ENCODE measurements around the gene PKDREJ.

The PKDREJ gene

GRCh38 chr22:46262449-46263215 is 511 bp downstream of the PKDREJ start:
- no peak for DNase-seq

GRCh38 chr22:46260038-46260437 is 3.1 kb downstream of the PKDREJ start:
- DNase-seq, result no peak

GRCh38 chr22:46259374-46259773 is 3.8 kb downstream of the PKDREJ start:
- no peak for DNase-seq

GRCh38 chr22:46256358-46256958 is 6.7 kb downstream of the PKDREJ start:
- DNase-seq, result no peak

- DNase-seq, result no peak
Measured at GRCh38 chr22:46251816-46252380, 11.2 kb downstream of the PKDREJ start.

GRCh38 chr22:46251266-46251665 is 11.9 kb downstream of the PKDREJ start:
- peak in 1 of 3 experiments; percentile 39 for DNase-seq

GRCh38 chr22:46250783-46251125 is 12.4 kb downstream of the PKDREJ start:
- peak in 1 of 3 experiments; percentile 62 for DNase-seq

GRCh38 chr22:46250035-46250782 is 12.9 kb downstream of the PKDREJ start, which contains the start of gene CDPF1:
CDPF1 (minus strand) TSS chr22:46250293; CDS start chr22:46248284, 2,009 bp downstream.
- peak; percentile 41 to 90 (median 86) for DNase-seq

- no peak for DNase-seq
Measured at GRCh38 chr22:46247443-46247975, 15.6 kb downstream of the PKDREJ start.

- DNase-seq, result no peak
Measured at GRCh38 chr22:46246178-46246577, 17.0 kb downstream of the PKDREJ start.

GRCh38 chr22:46245511-46245910 is 17.6 kb downstream of the PKDREJ start:
- peak in 2 of 3 experiments; percentile 26 to 64 for DNase-seq

- no peak for DNase-seq
Measured at GRCh38 chr22:46244771-46245170, 18.4 kb downstream of the PKDREJ start.

GRCh38 chr22:46242076-46242475 is 21.1 kb downstream of the PKDREJ start:
- no peak for DNase-seq

GRCh38 chr22:46241396-46242007 is 21.6 kb downstream of the PKDREJ start:
- no peak for DNase-seq

- DNase-seq, result no peak
Measured at GRCh38 chr22:46240907-46241306, 22.2 kb downstream of the PKDREJ start.

- no peak for DNase-seq
Measured at GRCh38 chr22:46240506-46240905, 22.6 kb downstream of the PKDREJ start.

- no peak for DNase-seq
Measured at GRCh38 chr22:46240073-46240472, 23.1 kb downstream of the PKDREJ start.

GRCh38 chr22:46239261-46240048 is 23.7 kb downstream of the PKDREJ start:
- no peak for DNase-seq

- DNase-seq, result no peak
Measured at GRCh38 chr22:46238541-46238940, 24.6 kb downstream of the PKDREJ start.

- DNase-seq, result no peak
Measured at GRCh38 chr22:46237453-46238124, 25.6 kb downstream of the PKDREJ start.

- DNase-seq, result no peak
Measured at GRCh38 chr22:46234969-46235368, 28.2 kb downstream of the PKDREJ start.

Data from NCI-H1417 (cell line).